Ovary (tissue), 9 donors: Measurements from ENCODE around the gene EIF5A. TPM values are rescaled to one million over a fixed set of nuclear protein-coding genes. Genes with fewer than 3 reads are reported as not detected.

ENCODE experiments used
- DNase-seq, 5 donors: peaks; one replicate each; pipeline ENCODE4 v3.0.0-alpha.2; 2019 to 2020
- H3K27ac ChIP-seq, 2 donors: fragments of 200-600 bp; one replicate each; pipeline versions ENCODE4 v1.5.1 to v1.8.0; 2019 to 2022
- H3K27me3 ChIP-seq: fragments of 200-600 bp; one replicate; pipeline ENCODE4 v1.8.0; 2022
- H3K36me3 ChIP-seq: fragments of 200-600 bp; sonication (generic); one replicate; pipeline ENCODE4 v1.5.1; 2019
- H3K4me1 ChIP-seq: one replicate; pipeline ENCODE4 v1.8.1; 2013; ENCODE audit warnings: mild to moderate bottlenecking, moderate library complexity; ENCODE audit not compliant: insufficient read depth
- H3K4me3 ChIP-seq: fragments of 200-600 bp; sonication (generic); one replicate; pipeline ENCODE4 v1.5.1; 2017
- H3K9me3 ChIP-seq, 2 donors: fragments of 200-600 bp in 1 of 2; sonication (generic) in 1 of 2; one replicate each; pipeline versions ENCODE4 v1.5.1 to v1.8.1; 2013 to 2019; ENCODE audit warnings: mild to moderate bottlenecking in 1 of 2, moderate library complexity in 1 of 2
- EP300 ChIP-seq: sonication (generic); formaldehyde crosslinking; IDR thresholded peaks from one replicate; pipeline ENCODE4 v1.6.1; 2017; ENCODE audit warnings: antibody characterized with exemption
- POLR2A ChIP-seq: fragments of 450-650 bp; IDR thresholded peaks from one replicate; pipeline ENCODE4 v1.6.1; 2017; ENCODE audit warnings: antibody characterized with exemption, mild to moderate bottlenecking, moderate library complexity
- WGBS, 3 donors: extraction: QIAGEN DNeasy Blood & Tissue Kit in 1 of 3; methylation state at CpG; one replicate each; pipeline versions ENCODE4 v1.1.5 to v1.1.7; 2013 to 2017; 5-methylcytosine and 5-hydroxymethylcytosine counted together
- intact Hi-C, 4 donors: fragments of 100-400 bp; cut with DNase I; formaldehyde crosslinking; loops; one replicate each; pipeline versions ENCODE4 v1.11.0 to v1.15.1; 2022 to 2023
- polyA plus RNA-seq, 2 donors: library from polyadenylated mRNA; stranded (reverse); fragments of 200-250 nt in 1 of 2; fragments of 350-450 nt in 1 of 2; fragmentation: Illumina TruSeq in 1 of 2; extraction: RNeasy Lipid Tissue Mini Kit (QIAGEN cat#74804) in 1 of 2; gene quantifications; one replicate each; pipeline ENCODE4 v1.2.3, GENCODE V29; 2013 to 2014
- total RNA-seq, 7 donors: library from RNA; depleted of rRNA in 2 of 7; stranded (reverse); fragments of >200 nt in 2 of 7; fragmentation: NEBNext Ultra II Directional in 3 of 7; extraction: Animal tissue kit (Norgen Biotek cat#: 25700) in 3 of 7; gene quantifications; one replicate each; pipeline versions ENCODE4 v1.1.0 to v1.2.4, GENCODE V29; 2016 to 2023
- TF ChIP-seq, protein P1 (sequence below), 3 donors: fragments of 450-650 bp in 2 of 3; fragments of 200-600 bp in 1 of 3; IDR thresholded peaks; one replicate each; pipeline versions ENCODE4 v1.5.1 to v1.8.0; 2016 to 2022; ENCODE audit warnings: antibody characterized with exemption in 3 of 3, mild to moderate bottlenecking in 1 of 3
- donor health status: DM: no; HTN: no; CAD: no; lungs with moderate emphysema.
- donor health status: DM: no; HTN: no; CAD: no.
- donor health status: Bipolar disorder and iron deficiency.
- donor health status: DM: yes; HTN: yes; CAD: no.
- donor health status: DM: no; HTN: no; CAD: no.
- donor health status: DM: yes; HTN: yes; CAD: no.

Gene EIF5A
- total and polyA plus RNA-seq, 9 donors = 55.9 to 302 (median 229) TPM

DNA sequence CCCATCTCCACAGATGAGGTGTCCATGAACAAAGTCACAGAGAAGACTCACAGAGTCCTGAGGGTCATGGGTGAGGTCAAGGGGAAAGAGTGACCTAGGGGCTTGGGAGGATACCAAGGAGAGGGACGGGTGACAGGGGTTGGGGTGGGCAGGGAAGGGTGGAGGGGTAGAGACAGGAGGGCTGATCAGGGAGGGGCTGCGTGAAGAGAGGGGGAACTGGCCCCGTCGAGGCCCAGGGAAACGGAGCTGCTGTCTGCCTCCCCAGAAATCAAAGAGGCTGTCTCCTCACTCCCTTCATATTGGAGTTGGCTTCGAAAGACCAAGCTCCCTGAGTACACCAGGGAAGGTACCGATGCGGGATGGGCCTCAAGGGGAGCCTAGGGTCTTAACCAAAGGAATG, 48.1 kb downstream of the EIF5A start:
- no peak for DNase-seq
- TF ChIP-seq, protein P1, sequence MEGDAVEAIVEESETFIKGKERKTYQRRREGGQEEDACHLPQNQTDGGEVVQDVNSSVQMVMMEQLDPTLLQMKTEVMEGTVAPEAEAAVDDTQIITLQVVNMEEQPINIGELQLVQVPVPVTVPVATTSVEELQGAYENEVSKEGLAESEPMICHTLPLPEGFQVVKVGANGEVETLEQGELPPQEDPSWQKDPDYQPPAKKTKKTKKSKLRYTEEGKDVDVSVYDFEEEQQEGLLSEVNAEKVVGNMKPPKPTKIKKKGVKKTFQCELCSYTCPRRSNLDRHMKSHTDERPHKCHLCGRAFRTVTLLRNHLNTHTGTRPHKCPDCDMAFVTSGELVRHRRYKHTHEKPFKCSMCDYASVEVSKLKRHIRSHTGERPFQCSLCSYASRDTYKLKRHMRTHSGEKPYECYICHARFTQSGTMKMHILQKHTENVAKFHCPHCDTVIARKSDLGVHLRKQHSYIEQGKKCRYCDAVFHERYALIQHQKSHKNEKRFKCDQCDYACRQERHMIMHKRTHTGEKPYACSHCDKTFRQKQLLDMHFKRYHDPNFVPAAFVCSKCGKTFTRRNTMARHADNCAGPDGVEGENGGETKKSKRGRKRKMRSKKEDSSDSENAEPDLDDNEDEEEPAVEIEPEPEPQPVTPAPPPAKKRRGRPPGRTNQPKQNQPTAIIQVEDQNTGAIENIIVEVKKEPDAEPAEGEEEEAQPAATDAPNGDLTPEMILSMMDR (IDR thresholded peaks at IDR 0.05) = no peak
- TF ChIP-seq POLR2A (no peak), EP300 (no peak)
- no peaks in the 10 kb centered on the region for H3K27me3 ChIP-seq
- no peaks in the 10 kb centered on the region for H3K9me3 ChIP-seq
- H3K36me3 ChIP-seq = no peaks in the 10 kb centered on the region
- 71 to 77% (median 77%) methylated on average over 8 of the region's 8 CpGs for WGBS, 3 donors
- intact Hi-C loops = loop anchor here in 3 of 4 donors (2.0 to 10.0 kb wide), 4 partner anchors 79 to 209 kb away; partner anchors contain the start of genes TMEM102 (in 3 of the 3), FGF11 (in 2 of the 3), SENP3 (in 1 of the 3) and TNFSF13 (in 1 of the 3)
- H3K27ac ChIP-seq = no peak overlapping the region
- peaks cover 10% of the 10 kb centered on the region for H3K4me1 ChIP-seq
- H3K4me3 ChIP-seq = no peak overlapping the region

DNA sequence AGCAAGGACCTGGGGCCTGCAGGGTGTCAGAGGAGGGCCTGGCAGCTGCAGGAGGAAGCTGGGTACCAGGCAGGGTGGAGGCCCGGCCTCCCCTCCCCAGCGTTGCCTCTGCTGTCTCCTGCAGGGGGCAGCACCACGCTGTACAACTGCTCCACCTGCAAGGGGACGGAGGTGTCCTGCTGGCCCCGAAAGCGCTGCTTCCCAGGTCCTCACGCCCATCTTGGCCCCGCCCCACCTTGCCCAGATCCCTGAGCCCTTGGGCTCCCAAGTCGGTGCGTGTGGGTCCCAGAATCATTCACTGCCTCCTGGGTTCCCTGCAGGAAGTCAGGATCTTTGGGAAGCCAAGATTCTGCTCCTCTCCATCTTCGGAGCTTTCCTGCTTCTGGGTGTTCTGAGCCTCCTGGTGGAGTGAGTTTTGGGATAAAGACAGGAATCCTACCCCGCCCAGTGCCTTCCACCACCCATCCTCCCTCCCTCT, 48.7 kb downstream of the EIF5A start:
- WGBS, 3 donors = 11 to 13% (median 13%) methylated on average over 12 of the region's 12 CpGs
- H3K4me3 ChIP-seq = no peak overlapping the region
- TF ChIP-seq, protein P1 (IDR thresholded peaks at IDR 0.05) = peak; percentile 47 to 74 (median 69)
- no peak for TF ChIP-seq EP300

DNA sequence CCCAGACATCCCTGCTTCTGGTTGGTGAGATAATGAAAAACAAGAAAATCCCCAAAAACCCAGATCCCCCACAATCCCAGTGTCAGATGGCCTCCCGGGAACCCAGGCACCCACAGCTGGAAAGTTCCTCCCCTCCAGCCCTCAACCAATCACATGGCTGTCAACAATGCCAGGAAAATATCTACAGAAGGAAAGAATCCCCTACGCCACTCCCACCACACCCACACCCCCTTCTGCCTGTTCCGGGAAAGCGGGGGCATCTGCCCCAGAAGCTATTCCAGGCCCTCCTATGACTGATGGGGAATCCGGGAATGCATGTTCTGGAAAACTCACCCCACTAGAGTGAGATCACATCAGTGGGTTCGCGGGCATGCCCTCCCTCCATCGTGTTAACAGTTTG, 49.3 kb downstream of the EIF5A start:
- Histone ChIP-seq H3K4me3 (no peak overlapping the region), H3K4me1 (peaks cover 10% of the 10 kb centered on the region), H3K9me3 (no peaks in the 10 kb centered on the region), H3K36me3 (no peaks in the 10 kb centered on the region), H3K27ac (no peak overlapping the region), H3K27me3 (no peaks in the 10 kb centered on the region)
- TF ChIP-seq, protein P1 (IDR thresholded peaks at IDR 0.05) = no peak
- TF ChIP-seq EP300 (no peak), POLR2A (no peak)
- intact Hi-C loops = loop anchor here in 2 of 4 donors (10.0 kb wide), 3 partner anchors 78 to 208 kb away; partner anchors contain the start of genes FGF11 (in 2 of the 2), TMEM102 (in 2 of the 2), SENP3 (in 1 of the 2) and TNFSF13 (in 1 of the 2)
- no peak for DNase-seq
- 43 to 54% (median 49%) methylated on average over 8 of the region's 8 CpGs for WGBS, 3 donors

More for the DNA sequence above, 48.7 kb downstream of the EIF5A start:
- Histone ChIP-seq H3K27ac (no peak overlapping the region), H3K4me1 (peaks cover 10% of the 10 kb centered on the region), H3K9me3 (no peaks in the 10 kb centered on the region), H3K27me3 (no peaks in the 10 kb centered on the region), H3K36me3 (no peaks in the 10 kb centered on the region)
- intact Hi-C loops = loop anchor here in 2 of 4 donors (10.0 kb wide), 3 partner anchors 79 to 209 kb away; partner anchors contain the start of genes FGF11 (in 2 of the 2), TMEM102 (in 2 of the 2), SENP3 (in 1 of the 2) and TNFSF13 (in 1 of the 2)
- DNase-seq = peak; percentile 68 to 82 (median 77)

DNA sequence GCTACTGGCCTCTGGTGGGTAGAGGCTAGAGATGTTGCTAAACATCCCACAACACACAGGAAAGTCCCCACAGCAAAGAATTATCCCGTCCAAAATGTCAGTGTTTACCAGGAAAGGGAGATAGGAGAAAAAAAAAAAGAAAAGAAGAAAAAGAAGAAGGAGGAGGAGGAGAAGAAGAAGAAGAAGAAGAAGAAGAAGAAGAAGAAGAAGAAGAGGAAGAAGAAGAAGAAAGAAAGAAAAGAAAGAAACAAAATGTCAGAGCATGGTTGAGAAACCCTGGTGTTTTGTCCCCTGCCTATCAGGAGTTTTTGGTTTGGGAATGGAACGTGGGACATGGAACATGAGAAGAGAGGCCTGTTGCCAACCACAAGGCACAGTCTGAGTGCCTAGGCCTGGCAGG, 50.0 kb downstream of the EIF5A start:
- Histone ChIP-seq H3K27me3 (no peaks in the 10 kb centered on the region), H3K9me3 (no peaks in the 10 kb centered on the region), H3K4me3 (no peak overlapping the region), H3K4me1 (peaks cover 10% of the 10 kb centered on the region), H3K27ac (no peak overlapping the region), H3K36me3 (no peaks in the 10 kb centered on the region)
- WGBS, 3 donors = 53 to 56% (median 55%) methylated on average over 2 of the region's 2 CpGs
- no peak for TF ChIP-seq POLR2A
- no peak for TF ChIP-seq EP300
- TF ChIP-seq, protein P1 (IDR thresholded peaks at IDR 0.05) = no peak
- intact Hi-C loops = loop anchor here in 2 of 4 donors (10.0 kb wide), 3 partner anchors 77 to 207 kb away; partner anchors contain the start of genes FGF11 (in 2 of the 2), TMEM102 (in 2 of the 2), SENP3 (in 1 of the 2) and TNFSF13 (in 1 of the 2)
- no peak for DNase-seq
